Endothelial cell of hepatic sinusoid (primary cell): Measurements from ENCODE around the gene OLFML3.

ENCODE experiments used
- in situ Hi-C: cut with HindIII; loops from 2 replicates; pipeline ENCODE4 v1.10.0; 2017; ENCODE audit warnings: low sequenced_read_pairs

Gene OLFML3

GRCh38 chr1:114023377-114023776 lies 44.1 kb downstream of the OLFML3 start:
- in situ Hi-C loops, result no loop called here

GRCh38 chr1:114024049-114024448 lies 44.8 kb downstream of the OLFML3 start:
- in situ Hi-C loops, result no loop called here

DNA sequence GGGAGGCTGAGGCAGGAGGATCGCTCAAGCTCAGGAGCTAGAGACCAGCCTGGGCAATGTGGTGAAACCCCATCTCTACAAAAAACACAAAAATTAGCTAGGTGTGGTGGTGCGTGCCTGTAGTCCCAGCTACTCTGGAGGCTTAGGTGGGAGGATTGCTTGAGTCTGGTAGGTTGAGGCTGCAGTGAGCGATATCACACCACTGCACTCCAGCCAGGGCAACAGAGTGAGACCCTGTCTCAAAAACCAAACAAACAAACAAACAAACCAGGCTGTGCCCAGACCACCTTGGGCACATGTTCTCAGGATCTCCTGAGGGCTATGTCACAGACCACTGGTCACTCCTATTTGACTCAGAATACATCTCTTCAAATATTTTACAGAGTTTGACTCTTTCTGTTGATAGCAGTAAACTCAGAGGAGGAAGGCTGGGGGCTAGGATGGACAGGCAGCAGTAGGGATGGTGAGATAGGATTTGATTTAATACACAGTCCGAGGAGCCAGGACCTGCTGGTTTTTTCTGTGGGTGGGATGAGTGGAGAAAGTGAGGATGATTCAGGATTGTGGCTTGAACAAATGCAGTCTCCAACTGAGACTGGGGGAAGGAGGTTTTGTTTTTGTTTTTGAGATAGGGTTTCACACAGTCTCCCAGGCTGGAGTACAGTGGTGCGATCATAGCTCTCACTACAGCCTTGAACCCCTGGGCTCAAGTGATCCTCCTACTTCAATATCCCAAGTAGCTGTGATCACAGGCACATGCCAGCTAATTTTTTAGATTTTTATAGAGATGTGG lies 46.5 kb downstream of the OLFML3 start:
- in situ Hi-C loops, result no loop called here

DNA sequence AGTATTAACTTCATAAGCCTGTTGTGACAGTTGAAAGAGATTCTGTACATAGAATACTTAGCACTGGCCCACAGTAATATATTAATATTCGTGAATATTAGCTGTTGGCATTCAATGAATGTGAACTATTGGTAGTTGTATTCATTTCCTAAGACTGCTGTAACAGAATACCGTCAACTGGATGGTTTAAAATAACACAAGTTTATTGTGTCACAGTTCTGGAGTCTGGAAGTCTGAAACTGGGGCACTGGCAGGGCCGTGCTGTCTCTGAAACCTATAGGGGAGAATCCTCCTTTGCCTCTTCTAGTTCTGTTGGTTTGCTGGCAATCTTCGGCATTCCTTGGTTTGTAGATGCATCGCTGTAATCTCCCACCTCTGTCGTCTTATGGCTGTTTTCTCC lies 47.5 kb downstream of the OLFML3 start:
- in situ Hi-C loops, result no loop called here
